HepG2 (cell line): ENCODE results near the gene SNRNP25. TPM values are rescaled to one million over a fixed set of nuclear protein-coding genes. Genes with fewer than 3 reads are reported as not detected.

Experiments
- AHDC1 ChIP-seq: sonication (generic); formaldehyde crosslinking; IDR thresholded peaks from 2 replicates; pipeline ENCODE4 v1.5.1; 2020; ENCODE audit warnings: mild to moderate bottlenecking, missing genetic modification reagents, borderline replicate concordance
- AHR ChIP-seq: IDR thresholded peaks from 2 replicates; pipeline ENCODE4 v1.6.1; 2018; ENCODE audit warnings: missing genetic modification reagents, missing compliant biosample characterization
- CBX1 ChIP-seq: IDR thresholded peaks from one replicate; pipeline ENCODE4 v1.6.1; 2016; ENCODE audit warnings: antibody characterized with exemption, low read depth
- ETV6 ChIP-seq: sonication (generic); formaldehyde crosslinking; conservative IDR thresholded peaks from 2 replicates; pipeline ENCODE4 v1.4.0; 2020; ENCODE audit warnings: missing genetic modification reagents
- PAX8 ChIP-seq: sonication (generic); formaldehyde crosslinking; IDR thresholded peaks from 2 replicates; pipeline ENCODE4 v1.8.0; 2022; ENCODE audit warnings: mild to moderate bottlenecking, missing genetic modification reagents, borderline replicate concordance
- PRDM10 ChIP-seq: sonication (generic); formaldehyde crosslinking; IDR thresholded peaks from 2 replicates; pipeline ENCODE4 v1.4.0; 2020; ENCODE audit warnings: low read depth, missing genetic modification reagents
- SCMH1 ChIP-seq: sonication (generic); formaldehyde crosslinking; IDR thresholded peaks from 2 replicates; pipeline ENCODE4 v1.9.0; 2021; ENCODE audit warnings: missing genetic modification reagents, mild to moderate bottlenecking, borderline replicate concordance
- TP53 ChIP-seq: sonication (generic); formaldehyde crosslinking; conservative IDR thresholded peaks from 2 replicates; pipeline ENCODE4 v1.4.0; 2020; ENCODE audit warnings: missing genetic modification reagents
- ZFY ChIP-seq: sonication (generic); formaldehyde crosslinking; IDR thresholded peaks from 2 replicates; pipeline ENCODE4 v1.4.0; 2020; ENCODE audit warnings: missing genetic modification reagents
- ZNF530 ChIP-seq: sonication (generic); formaldehyde crosslinking; IDR thresholded peaks from 2 replicates; pipeline ENCODE4 v1.5.0; 2020; ENCODE audit warnings: low read depth, mild to moderate bottlenecking, missing genetic modification reagents
- ZNF562 ChIP-seq: sonication (generic); formaldehyde crosslinking; IDR thresholded peaks from 2 replicates; pipeline ENCODE4 v1.8.0; 2022; ENCODE audit warnings: missing genetic modification reagents, borderline replicate concordance
- ZNF740 ChIP-seq: sonication (generic); formaldehyde crosslinking; IDR thresholded peaks from 2 replicates; pipeline ENCODE4 v1.4.0; 2020; ENCODE audit warnings: missing genetic modification reagents
- ZNF747 ChIP-seq: sonication (generic); formaldehyde crosslinking; IDR thresholded peaks from 2 replicates; pipeline ENCODE4 v1.8.1; 2023; ENCODE audit warnings: missing genetic modification reagents, mild to moderate bottlenecking, borderline replicate concordance
- polyA plus RNA-seq, 8 experiments: library from polyadenylated mRNA; depleted of rRNA in 3 of 8; stranded (reverse) in 7 of 8; unstranded in 1 of 8; fragments of >200 nt; fragmentation: Illumina TruSeq in 4 of 8; extraction: Trizol in 4 of 8; gene quantifications; 2 replicates each; pipeline versions ENCODE4 v1.2.1 to v1.2.3, GENCODE V29; 2011 to 2016; ENCODE audit warnings: low read depth in 4 of 8, missing spikeins in 1 of 8, mixed read lengths in 1 of 8; ENCODE audit not compliant: insufficient read depth in 1 of 8
- total RNA-seq, 5 experiments: library from RNA; depleted of rRNA; stranded (reverse); fragments of >200 nt; fragmentation: Illumina TruSeq; extraction: Trizol; gene quantifications; 2 replicates each; pipeline ENCODE4 v1.2.3, GENCODE V29; 2016; ENCODE audit warnings: low read depth in 1 of 5
- TF ChIP-seq, protein P1 (sequence below): sonication (generic); formaldehyde crosslinking; IDR thresholded peaks from 2 replicates; pipeline ENCODE4 v1.8.0; 2022; ENCODE audit warnings: missing genetic modification reagents, low read depth, mild to moderate bottlenecking, borderline replicate concordance
- TF ChIP-seq, protein P2 (sequence below): sonication (generic); formaldehyde crosslinking; IDR thresholded peaks from 2 replicates; pipeline ENCODE4 v1.5.1; 2020; ENCODE audit warnings: mild to moderate bottlenecking, moderate library complexity, missing genetic modification reagents

The SNRNP25 gene
- total and polyA plus RNA-seq, 2 of the 13 experiments (the other 11 are each of a cell fraction or from before 2014, with no cell fraction given) = 34.1 to 97.4 TPM

DNA sequence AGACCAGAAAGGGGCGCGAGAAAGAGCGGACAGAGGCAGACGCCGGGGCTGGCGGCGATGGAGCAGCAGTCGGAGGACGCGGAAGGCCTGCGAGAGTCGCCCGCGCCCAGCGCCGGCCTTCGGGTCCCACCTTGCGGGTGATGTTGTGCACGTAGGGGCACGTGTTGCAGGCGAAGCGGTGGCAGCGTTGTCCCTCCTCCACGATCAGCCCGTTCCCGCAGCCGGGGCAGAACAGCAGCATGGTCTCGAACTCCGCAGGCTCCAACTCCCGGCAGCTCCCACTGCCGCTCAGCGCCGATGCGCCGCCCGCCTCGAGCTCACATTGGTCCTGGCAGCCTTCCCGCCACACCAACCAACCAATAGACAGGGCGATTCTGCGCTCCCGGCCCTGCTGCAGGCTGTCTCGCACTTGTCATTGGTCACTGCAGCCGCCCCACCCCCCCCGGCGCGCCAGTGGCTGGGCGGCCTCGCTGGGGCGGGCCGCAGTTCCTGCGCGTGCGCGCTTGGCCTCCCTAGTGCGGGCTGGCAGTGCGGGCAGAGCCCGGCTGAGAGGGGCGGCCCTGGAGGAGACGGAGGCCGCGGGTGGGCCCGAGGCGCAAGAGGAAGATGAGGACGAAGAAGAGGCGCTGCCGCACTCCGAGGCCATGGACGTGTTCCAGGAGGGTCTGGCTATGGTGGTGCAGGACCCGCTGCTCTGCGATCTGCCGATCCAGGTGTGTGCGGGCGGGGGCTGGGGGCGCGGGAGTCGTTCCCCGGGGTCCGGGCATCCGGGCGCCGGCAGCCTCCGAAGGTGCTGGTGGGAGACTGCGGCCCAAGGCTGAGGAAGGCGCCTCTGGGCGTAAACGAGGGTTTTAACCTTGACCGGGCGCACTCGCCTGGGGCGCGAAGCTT lies at the start of gene SNRNP25, which contains the start of gene POLR3K (continued):
- no peak for TF ChIP-seq ZNF530
- TF ChIP-seq, protein P1, sequence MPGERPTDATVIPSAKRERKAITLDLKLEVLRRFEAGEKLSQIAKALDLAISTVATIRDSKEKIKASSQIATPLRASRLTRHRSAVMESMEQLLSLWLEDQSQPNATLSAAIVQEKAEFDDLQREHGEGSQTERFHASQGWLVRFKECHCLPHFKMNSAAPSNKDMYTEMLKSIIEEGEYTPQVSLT (CRISPR knock-in tag) = no peak
- TF ChIP-seq CBX1 = peak; percentile 31
- TF ChIP-seq ZNF747 (CRISPR knock-in tag) = peak; percentile 90; the same call in 1 of the 2 replicates
- TF ChIP-seq ZFY (CRISPR knock-in tag) = peak; percentile 90
- TF ChIP-seq, protein P2, sequence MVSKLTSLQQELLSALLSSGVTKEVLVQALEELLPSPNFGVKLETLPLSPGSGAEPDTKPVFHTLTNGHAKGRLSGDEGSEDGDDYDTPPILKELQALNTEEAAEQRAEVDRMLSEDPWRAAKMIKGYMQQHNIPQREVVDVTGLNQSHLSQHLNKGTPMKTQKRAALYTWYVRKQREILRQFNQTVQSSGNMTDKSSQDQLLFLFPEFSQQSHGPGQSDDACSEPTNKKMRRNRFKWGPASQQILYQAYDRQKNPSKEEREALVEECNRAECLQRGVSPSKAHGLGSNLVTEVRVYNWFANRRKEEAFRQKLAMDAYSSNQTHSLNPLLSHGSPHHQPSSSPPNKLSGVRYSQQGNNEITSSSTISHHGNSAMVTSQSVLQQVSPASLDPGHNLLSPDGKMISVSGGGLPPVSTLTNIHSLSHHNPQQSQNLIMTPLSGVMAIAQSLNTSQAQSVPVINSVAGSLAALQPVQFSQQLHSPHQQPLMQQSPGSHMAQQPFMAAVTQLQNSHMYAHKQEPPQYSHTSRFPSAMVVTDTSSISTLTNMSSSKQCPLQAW (CRISPR knock-in tag) = peak; percentile 43; the same call in 1 of the 2 replicates
- TF ChIP-seq PAX8 (CRISPR knock-in tag) = peak; percentile 61; the same call in 1 of the 2 replicates
- TF ChIP-seq ZNF562 (CRISPR knock-in tag) = 0 out of 2 replicates have a peak, but pooled peaks have one; percentile 46
- TF ChIP-seq ZNF740 (CRISPR knock-in tag) = peak; percentile 98
- peak; percentile 42; the same call in 1 of the 2 replicates for TF ChIP-seq AHDC1 (CRISPR knock-in tag)
- no peak for TF ChIP-seq PRDM10 (CRISPR knock-in tag)
- peak; percentile 1; the same call in 1 of the 2 replicates for TF ChIP-seq AHR (CRISPR knock-in tag)
- TF ChIP-seq SCMH1 (CRISPR knock-in tag) = no peak
- no peak for TF ChIP-seq ETV6 (CRISPR knock-in tag)
- 0 out of 2 replicates have a peak, but pooled peaks have one; percentile 39 for TF ChIP-seq TP53 (CRISPR knock-in tag)
